Activated CD4-positive, alpha-beta T cell treated with anti-CD3 and anti-CD28 coated beads, Interleukin-10, Interleukin-2, amounts not matched to agents 100 ng/mL and 50 ng/mL, durations not matched to agents 16 hours and 8 hours (primary cell): Measurements from ENCODE around the gene DHRS7B.
"Not testable (repeated sequence)": the region's sequence is repeated elsewhere in the genome, so short reads cannot be mapped to it uniquely, and the experiment has no call there.

Experiments
- DNase-seq: peaks from one replicate; pipeline ENCODE4 v3.0.0-alpha.2; 2020

Gene DHRS7B

DNA sequence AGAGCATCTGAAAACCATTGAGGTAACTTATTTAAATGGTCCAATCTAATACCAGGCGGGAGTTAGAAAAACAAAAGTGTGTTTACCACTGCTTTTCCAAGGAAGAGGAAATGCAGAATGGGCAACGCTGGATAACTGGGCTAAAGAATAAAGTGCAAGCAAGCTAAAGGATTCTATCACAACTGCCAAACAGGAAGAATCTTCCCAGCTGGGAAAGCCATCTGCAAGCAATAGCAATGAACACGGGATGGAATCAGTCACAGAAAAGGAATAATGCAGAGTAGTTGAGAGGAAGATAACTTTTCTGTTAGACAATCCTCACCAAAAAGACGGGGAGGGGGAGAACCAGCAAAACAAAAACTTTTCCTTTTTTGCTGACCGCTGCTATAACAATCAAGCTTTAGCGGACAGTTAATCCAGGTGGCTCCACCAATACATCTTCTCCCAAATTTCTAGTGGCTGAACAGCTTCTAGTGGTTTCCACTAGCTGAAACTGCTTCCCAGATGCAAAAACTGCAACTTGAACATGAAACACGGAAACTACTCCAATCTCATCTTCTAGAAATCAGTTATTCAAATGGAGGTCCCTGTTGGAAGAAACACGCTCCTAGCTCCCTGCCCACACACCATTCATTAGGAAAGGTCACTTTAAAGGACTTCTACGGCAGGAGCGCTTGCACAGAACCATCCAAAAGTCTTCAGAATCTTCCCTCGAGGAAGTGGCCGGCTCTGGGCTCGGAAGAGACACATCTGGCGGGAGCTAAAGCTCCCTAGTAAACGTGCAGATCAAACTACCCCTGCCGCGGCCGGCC lies 86.3 kb downstream of the DHRS7B start:
- DNase-seq: no peak

DNA sequence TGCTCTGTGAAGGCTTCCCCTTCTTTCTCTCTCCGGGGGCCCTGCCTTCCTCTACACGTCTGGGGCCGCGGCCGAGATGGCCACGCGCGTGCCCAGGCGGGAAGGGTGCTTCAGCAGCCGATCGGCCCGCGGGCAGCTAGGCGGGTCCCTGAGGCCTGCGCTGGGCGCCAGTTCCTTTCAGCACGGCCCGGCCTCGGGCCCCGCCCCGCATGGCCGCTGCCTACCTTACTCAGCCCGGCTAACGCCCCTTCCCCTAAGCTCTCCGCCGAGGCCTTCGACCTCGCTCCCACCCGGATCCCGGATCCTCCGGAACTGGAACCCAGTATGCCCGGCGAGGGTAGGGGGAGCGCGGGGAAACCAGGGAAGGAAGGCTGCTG lies 86.9 kb downstream of the DHRS7B start:
- DNase-seq: peak; percentile 36

DNA sequence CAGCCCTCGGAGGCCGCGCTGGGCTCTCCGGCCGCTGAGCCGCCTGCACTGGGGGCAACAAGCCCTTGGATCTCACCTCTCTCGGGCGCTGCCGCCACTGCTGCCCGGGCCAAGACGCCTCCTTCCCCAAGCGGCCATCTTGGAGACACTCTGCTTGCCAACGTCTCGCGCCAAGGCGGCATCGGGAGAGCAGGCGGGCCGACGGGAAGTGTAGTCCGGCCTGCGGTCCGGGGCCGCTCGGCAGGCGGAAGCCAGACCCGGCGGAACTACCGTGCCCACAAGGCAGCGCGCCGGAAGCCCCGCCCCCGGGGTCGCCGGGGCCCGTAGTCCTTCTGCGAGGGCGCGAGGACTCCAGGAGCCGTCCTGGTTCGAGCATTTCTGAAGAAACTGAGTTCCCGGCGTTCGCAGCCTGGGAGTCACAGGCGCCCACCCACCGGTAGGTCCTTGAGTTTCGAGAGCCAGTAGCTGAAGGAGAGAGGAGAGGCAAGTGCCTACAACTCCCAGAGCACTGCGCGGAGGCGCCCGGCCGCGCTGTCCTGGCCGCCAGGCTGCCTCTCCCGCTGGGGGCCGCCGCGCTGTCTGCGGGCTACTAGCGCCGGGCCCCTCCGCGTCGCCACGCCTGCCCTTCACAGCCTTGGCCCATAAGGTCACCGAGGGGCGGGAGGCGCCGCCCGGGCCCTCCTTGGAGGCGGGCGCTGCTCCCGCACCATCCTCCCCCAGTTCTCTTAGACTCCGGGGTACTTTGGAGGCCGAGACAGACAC lies 87.4 kb downstream of the DHRS7B start, which contains the start of gene TMEM11:
Gene TMEM11 (minus strand): TSS at position 147 of the 762 bp plus-strand sequence. CDS start 9 bp downstream, at position 138.
- DNase-seq: peak; percentile 98

DNA sequence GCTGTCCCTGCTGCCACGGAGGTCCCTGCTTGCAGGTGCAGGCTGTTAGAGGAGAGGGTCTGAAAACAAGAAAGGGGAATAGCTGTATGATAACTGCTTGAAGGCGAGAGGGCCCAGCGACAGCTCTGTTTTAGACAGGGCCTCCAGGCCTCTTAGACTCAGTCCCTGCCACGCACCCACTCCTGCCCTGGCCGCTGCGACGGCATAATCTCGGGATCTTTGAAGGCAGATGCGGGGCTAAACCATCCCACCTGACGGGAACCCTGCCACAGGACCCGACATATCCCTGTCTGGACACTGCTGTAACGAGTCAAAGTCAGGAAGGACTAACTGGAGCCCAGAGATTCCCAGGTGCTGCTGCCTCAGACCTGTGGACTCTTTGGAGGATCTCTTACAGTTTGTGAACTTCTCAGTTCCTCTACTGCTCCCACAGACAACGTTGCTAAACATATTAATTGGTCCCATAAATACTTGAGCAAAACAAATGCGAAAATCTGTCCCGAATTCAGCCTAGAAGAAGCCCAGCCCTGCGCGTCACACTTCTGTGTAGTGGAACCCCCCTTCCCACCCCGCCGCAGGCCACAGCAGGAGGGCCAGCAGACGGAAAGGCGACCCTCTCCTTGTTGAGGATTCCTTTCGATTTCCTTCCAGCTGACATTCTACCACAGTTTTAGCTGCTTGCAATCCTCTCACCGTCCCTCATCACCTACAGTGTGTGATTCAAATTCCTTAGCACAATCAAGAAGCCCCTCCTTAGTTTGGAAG lies 88.2 kb downstream of the DHRS7B start:
- DNase-seq: no peak

DNA sequence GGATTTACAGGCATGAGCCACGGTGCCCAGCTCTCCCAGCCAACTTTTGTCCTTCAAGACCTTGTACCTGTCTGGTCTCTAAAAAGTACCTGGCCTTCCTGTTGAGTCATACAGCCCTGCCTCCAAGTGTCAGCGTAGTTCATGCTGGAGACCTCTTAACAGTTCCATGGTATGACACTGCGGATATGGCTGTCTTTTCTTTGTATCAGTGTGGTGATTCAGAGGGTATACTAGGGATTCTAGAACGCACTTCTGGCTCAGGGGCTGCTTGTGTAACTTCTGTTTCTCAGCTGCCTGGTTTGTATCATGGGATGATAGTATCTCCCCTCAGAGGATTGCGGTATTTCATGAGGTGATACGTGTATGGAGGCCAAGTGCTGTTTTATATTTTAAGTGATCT lies 89.2 kb downstream of the DHRS7B start:
- DNase-seq: peak; percentile 28

DNA sequence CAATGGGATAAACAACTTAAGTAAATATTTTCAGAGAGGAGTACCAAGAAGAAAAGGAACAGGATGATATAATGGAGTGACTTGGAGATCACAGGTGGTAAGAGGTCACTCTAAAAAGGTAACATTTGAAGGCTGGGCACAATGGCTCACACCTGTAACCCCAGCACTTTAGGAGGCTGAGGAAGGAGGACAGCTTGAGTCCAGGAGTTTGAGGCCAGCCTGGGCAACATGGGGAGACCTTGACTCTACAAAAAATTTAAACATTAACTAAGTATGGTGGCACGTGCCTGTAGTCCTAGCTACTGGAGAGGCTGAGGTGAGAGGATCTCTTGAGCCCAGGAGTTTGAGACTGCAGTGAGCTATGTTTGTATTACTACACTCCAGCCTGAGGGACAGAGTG lies 90.6 kb downstream of the DHRS7B start:
- no peak for DNase-seq

DNA sequence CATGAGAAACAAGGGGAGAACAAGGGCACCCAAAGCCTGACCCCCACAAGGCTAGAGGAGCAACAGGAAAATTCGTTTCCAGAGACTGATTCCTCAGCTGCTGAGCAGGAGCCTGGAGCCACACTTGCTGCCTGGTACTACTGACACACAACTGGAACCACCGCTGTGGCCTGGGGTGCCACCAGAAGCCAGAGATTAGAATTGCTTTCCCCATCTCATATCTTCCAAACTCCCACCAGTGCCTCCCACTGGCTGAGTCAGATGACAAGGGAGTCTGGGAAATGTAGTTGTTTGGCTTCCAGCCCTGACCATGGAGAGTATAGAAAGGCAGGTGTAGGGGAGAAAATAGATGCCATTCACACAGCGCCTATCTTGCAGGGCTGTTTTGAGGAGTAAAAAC lies 91.3 kb downstream of the DHRS7B start:
- DNase-seq: peak; percentile 39

DNA sequence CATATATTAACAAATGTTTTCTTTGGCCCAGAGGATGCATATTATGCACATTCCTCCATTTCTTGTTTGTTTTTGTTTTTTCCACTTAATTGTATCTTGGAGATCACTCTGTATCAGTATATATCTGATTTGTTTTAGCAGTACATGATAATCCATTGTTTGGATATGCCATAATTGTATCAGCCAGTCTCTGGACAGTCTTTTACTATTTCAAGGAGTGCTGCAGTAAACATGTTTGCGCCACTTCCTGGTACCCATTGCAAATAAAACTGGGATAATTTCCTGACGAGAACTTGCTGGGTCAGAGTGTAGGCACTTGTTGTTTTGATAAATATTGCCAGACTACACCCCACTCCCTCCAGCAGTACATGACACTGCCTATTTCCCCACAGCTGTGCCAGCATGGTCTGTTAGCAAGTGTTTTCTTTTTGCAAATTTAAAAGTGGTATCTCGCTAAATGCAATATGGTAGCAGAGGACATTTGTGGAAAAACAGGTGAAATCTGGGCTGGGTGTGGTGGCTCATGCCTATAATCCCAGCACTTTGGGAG lies 92.1 kb downstream of the DHRS7B start:
- DNase-seq: no peak

DNA sequence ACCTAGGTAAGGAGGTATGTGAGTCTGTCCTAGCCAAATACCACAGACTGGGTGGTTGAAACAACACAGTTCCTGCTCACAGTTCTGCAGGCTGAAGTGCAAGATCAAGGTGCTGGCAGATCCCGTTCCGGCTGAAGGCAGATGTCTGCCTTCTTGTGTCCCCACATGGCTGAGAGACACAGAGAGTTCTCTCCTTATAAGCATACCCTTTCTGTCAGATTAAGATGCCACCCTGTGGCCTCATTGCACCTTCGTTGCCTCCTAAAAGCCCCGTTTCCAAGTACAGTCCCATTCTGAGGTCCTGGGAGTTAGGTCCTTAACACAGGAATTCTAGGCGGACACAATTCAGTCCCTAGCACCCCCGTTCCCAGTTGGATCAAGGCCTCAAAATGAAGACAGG lies 96.3 kb downstream of the DHRS7B start:
- no peak for DNase-seq

DNA sequence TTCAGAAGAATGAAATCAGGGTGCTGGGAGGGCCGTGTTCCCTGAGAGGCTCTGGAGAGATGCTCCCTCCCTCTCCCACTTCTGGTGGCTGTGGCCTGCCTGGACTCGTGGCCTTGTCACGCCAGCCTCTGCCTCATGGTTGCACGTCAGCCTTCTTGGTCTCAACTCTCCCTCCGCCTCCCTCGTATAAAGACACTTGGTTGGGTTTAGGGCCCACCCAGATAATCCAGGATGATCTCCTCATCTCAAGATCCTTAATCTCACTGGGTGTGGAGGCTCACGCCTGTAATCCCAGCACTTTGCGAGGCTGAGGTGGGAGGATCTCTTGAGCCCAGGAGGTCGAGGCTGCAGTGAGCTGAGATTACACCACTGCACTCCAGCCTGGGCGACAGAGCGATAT lies 100.5 kb downstream of the DHRS7B start:
- not testable (repeated sequence) for DNase-seq

DNA sequence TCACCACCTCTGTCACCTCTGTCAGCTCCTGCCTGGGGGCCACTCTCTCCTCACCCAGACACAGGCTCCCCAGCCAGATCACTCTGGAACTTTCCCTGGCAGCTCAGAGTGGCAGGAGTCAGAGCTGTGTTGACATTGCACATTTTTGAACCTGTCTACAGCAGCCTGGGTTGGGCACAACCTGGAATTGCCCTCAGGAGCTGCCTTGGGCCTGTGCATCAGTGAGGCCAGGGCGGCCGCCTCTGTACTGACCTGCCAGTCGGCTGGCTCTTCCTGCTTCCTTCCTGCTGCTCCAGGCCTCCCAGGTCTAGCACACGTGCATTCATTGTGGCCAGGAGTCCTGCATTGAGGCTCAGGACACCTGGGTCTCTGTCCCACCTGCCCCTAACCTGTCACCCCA lies 101.3 kb downstream of the DHRS7B start:
- no peak for DNase-seq

DNA sequence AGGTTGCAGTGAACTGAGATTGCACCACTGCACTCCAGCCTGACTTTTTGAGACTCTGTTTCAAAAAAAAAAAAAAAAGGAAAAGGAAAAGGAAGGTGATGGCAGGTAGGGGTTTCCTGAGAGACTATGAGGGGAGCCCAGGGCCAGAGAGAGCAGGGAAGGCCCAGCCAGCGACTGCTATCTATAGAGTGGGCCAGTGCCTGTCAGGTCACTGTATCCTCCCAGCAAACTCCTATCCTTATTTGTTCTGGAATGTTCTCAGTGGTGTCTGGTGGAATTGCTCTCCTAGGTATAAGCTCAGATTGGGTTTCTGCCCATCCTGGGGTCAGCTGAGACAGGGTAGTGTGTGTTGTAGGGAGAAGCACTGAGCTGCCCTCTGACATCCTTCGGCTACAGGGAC lies 102.1 kb downstream of the DHRS7B start:
- DNase-seq: no peak

DNA sequence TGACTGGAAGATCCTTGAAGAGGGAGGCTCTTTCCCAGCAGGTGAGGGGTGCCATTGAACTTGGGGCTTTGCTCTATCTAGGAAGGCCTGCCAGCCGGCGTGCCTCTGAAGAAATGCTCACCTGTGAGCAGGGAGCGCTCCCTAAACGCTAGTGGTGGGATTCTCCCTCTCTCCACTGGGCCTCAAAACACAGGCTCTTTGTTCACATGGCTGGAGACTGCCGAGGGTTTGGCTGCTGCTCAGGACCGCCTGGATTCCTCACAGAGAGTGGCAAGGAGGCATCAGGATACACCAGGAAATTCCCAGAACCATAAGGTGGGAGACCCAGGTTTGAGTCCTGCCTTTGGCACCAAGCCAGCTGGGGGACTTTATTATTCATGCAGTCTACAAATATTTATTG lies 104.8 kb downstream of the DHRS7B start:
- no peak for DNase-seq

DNA sequence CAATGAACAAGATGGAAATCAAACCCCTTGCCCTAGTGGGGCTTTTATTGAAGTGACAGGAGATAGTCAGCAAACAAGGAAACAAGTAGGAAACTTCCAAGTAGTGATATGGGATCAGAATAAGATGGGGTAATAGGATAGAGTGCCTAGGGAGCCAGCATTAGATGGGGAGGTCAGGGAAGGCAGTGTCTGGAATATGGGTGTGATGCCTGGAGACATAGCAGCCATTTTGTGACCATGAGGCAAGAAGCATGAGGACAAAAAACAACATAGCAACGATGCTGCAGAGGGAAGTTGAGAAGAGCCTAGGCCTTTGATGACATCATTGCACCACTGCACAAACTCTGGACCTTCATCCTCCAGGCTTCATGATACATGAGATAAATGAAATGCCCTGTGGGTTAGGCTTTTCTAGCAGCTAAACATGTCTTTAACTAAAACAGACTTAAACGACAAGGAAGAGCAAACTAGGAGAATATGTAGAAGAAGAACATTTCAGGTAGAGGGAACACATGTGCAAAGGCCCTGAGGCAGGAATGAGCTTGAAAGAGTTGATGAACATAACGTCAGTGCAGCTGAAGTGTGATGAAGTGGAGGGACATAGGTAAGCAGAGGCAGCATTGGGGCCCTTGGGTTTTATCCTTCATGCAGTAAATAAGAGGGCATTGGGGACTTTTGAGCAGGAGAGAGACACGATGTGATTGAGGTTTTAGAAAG lies 105.4 kb downstream of the DHRS7B start:
- DNase-seq: no peak

DNA sequence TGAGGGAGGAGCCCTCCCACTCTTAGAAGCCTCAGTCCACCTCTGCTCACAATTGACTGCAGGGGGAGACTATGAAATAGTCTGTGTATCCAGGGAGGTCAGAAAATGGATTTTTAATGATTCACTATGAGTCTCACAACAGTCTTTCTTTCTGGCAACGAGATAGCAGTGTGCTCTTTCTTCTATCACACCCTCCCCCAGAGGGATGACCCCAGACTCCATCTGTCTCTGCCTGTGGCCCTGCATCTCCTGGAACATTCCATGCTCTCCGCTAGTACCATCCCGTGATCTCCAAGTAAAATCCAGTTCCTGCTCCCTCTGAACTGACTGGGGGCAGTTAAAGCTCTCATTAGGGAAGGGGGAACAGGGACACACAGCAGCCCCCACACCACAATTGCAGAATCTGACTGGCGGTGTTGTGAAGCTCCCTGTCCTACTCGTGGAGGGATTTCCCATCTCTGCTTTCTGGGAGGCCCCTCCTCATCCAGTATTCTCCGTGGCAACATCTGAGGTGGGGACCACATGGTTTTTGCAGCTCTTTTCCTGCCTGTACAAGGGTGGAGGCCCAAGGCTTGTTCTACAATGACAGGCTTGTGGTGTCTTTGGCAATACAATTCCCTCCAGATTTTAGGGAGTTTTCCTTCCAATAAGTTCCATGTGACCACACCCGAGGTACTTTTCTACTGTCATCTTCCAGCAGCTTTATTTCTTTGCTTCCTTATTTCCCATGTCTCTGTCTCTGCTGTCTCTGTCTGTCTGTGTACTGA lies 107.0 kb downstream of the DHRS7B start:
- DNase-seq: no peak

DNA sequence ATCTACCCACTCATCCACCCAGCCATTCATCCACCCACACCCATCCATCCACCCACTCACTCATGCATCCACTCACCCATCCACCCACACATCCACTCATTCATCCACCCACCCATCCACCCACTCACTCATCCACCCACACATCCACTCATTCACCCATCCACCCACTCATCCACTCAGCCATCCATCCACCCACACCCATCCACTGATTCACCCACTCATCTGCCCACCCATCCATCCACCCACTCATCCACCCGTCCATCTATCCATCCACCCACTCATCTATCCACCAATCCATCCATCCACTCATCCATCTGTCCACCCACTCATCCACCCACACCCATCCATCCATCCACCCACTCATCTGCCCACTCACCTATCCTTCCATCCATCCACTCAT lies 109.2 kb downstream of the DHRS7B start:
- no peak for DNase-seq

DNA sequence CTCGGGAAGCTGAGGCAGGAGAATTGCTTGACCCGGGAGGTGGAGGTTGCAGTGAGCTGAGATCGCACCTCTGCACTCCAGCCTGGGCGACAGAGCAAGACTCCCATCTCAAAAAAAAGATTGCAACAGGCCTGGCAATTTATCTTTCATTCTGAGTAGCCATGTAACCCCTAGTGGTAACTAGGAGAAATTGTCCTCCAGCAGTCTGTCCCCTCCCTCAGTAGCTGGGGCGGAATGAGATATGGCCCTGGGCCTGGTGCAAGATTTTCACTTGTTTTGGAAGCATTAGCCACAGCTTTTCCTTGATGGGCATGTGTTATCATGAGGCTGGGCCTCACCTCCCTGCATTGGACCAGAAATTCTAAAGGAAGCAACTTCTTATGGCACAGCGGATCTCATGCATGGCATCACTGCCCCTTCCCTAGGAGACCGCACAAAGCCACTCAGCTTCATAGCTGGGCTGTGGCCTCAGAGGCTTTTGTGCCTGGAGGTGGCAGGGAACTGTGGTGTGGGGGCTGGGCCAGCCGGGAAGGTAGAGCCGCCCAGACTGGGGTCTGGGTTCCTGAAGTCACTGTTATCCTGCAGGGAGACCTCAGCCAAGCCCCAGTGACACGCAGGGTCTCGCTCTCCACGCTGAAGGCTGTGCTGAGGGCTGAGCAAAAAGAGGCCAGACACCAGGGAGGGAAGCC lies 113.1 kb downstream of the DHRS7B start:
- DNase-seq: peak; percentile 32

DNA sequence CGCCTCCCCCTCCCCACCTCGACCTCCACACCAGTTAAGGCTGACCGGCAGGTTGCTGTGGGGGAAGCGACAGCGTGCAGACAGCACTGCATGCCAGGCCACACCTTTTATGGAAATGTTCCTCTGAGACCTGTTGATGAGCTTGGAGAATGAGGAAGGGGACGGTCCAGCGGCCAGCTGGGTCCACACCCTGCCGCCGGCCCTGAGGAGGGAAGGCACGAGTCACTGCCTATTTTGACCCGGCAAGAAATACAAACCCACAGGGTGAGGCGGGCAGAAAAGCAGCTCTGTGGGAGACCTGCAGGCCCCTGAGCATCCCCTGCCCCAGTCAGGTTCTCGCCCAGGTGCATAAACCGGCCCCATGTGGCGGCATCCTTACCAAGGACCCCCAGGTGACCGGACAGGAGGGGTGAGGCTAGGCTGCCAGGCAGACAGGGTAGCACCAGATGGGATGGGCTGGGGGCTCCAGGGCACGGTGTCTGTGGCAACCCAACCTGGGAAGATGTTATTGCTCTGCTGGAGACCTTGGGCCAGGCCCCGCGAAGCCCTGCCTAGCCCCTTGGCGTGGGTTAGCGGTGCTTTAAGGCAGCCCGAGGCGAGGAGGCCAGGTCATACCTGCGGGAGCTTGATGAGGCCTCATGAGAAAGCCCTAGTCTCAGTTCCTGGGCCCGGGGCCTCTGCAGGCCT lies 113.7 kb downstream of the DHRS7B start:
- no peak for DNase-seq
